ENCODE measurements around the gene BHMT2. TPM values are rescaled to one million over a fixed set of nuclear protein-coding genes. Genes with fewer than 3 reads are reported as not detected.
A peak's percentile ranks its signal among the peaks of the same experiment; 100 is the strongest.

BHMT2 gene
- total RNA-seq, 2 experiments from 2014 or later = not detected

- CTCF ChIA-PET = interaction anchor here (0.5 to 4.5 kb wide), 4 partner anchors 13 to 103 kb away, joined by 3 to 23 read pairs (median 6); no protein-coding TSS in a partner anchor
- DNase-seq = no peak
- H3K4me1 Mint-ChIP-seq (ENCODE audit: low read depth) = no peaks in the 10 kb centered on the region
- H3K9me3 Mint-ChIP-seq = no peaks in the 10 kb centered on the region
- H3K27me3 Mint-ChIP-seq = no peaks in the 10 kb centered on the region
- TF ChIP-seq, protein P1, sequence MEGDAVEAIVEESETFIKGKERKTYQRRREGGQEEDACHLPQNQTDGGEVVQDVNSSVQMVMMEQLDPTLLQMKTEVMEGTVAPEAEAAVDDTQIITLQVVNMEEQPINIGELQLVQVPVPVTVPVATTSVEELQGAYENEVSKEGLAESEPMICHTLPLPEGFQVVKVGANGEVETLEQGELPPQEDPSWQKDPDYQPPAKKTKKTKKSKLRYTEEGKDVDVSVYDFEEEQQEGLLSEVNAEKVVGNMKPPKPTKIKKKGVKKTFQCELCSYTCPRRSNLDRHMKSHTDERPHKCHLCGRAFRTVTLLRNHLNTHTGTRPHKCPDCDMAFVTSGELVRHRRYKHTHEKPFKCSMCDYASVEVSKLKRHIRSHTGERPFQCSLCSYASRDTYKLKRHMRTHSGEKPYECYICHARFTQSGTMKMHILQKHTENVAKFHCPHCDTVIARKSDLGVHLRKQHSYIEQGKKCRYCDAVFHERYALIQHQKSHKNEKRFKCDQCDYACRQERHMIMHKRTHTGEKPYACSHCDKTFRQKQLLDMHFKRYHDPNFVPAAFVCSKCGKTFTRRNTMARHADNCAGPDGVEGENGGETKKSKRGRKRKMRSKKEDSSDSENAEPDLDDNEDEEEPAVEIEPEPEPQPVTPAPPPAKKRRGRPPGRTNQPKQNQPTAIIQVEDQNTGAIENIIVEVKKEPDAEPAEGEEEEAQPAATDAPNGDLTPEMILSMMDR (IDR thresholded peaks at IDR 0.05) = no peak
- no peaks in the 10 kb centered on the region for H3K36me3 Mint-ChIP-seq (ENCODE audit: low read depth)
- H3K27ac Mint-ChIP-seq = no peak overlapping the region
- H3K4me3 Mint-ChIP-seq = no peak overlapping the region
- intact Hi-C loops (cut with micrococcal nuclease) = no loop called here
- no peak for ATAC-seq
- POLR2A ChIA-PET = no interaction called here
These were observed 49.9 kb downstream of the BHMT2 start for GRCh38 chr5:79119486-79119885.

GRCh38 chr5:79120221-79120620 lies 50.7 kb downstream of the BHMT2 start:
- ChIA-PET CTCF (interaction anchor here (0.5 to 2.0 kb wide), 3 partner anchors 12 to 104 kb away, joined by 3 to 8 read pairs (median 3); no protein-coding TSS in a partner anchor), POLR2A (no interaction called here)
- no peaks in the 10 kb centered on the region for H3K9me3 Mint-ChIP-seq
- peak; percentile 14 for DNase-seq
- no peak for ATAC-seq
- intact Hi-C loops (cut with micrococcal nuclease) = no loop called here
- H3K36me3 Mint-ChIP-seq (ENCODE audit: low read depth) = no peaks in the 10 kb centered on the region
- H3K4me1 Mint-ChIP-seq (ENCODE audit: low read depth) = no peaks in the 10 kb centered on the region
- no peaks in the 10 kb centered on the region for H3K27me3 Mint-ChIP-seq
- H3K4me3 Mint-ChIP-seq = no peak overlapping the region
- H3K27ac Mint-ChIP-seq = no peak overlapping the region
- TF ChIP-seq, protein P1 (IDR thresholded peaks at IDR 0.05) = no peak

GRCh38 chr5:79122973-79123372 lies 53.4 kb downstream of the BHMT2 start:
- DNase-seq (no peak), ATAC-seq (no peak)
- H3K9me3 Mint-ChIP-seq = no peaks in the 10 kb centered on the region
- TF ChIP-seq, protein P1 (IDR thresholded peaks at IDR 0.05) = no peak
- H3K4me3 Mint-ChIP-seq = no peak overlapping the region
- no peaks in the 10 kb centered on the region for H3K4me1 Mint-ChIP-seq (ENCODE audit: low read depth)
- POLR2A ChIA-PET = no interaction called here
- intact Hi-C loops (cut with micrococcal nuclease) = no loop called here
- no peaks in the 10 kb centered on the region for H3K27me3 Mint-ChIP-seq
- H3K27ac Mint-ChIP-seq = no peak overlapping the region
- CTCF ChIA-PET = interaction anchor here (1.0 to 1.9 kb wide), 3 partner anchors 10 to 98 kb away, joined by 3 to 14 read pairs (median 4); no protein-coding TSS in a partner anchor
- no peaks in the 10 kb centered on the region for H3K36me3 Mint-ChIP-seq (ENCODE audit: low read depth)

DNA sequence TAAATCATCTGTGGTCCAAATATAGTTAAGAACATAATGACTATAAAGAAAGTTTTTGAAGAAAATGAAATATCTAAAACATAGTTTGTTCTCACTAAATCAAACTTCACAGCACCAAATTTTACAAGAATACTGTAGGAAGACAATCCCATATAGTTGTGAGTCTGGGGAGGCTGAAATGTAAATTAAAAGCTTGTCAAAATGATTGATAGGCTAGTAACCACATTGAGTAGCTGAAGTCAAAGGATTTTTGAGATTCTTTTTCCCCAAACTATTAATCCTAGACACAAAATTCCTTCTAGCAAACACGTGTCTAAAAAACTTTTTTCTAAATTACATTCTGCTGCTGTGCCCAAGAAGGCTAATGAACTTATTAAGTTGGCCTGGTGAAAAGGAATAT lies 55.0 kb downstream of the BHMT2 start:
- no peaks in the 10 kb centered on the region for H3K9me3 Mint-ChIP-seq
- no peak overlapping the region for H3K4me3 Mint-ChIP-seq
- ATAC-seq = no peak
- CTCF ChIA-PET = interaction anchor here (1.0 to 12.4 kb wide), 2 partner anchors 9 to 102 kb away, joined by 5 to 384 read pairs; no protein-coding TSS in a partner anchor
- TF ChIP-seq, protein P1 (IDR thresholded peaks at IDR 0.05) = no peak
- H3K27ac Mint-ChIP-seq = no peak overlapping the region
- H3K27me3 Mint-ChIP-seq = no peaks in the 10 kb centered on the region
- H3K4me1 Mint-ChIP-seq (ENCODE audit: low read depth) = no peaks in the 10 kb centered on the region
- intact Hi-C loops (cut with micrococcal nuclease) = no loop called here
- H3K36me3 Mint-ChIP-seq (ENCODE audit: low read depth) = no peaks in the 10 kb centered on the region
- no peak for DNase-seq
- POLR2A ChIA-PET = no interaction called here

DNA sequence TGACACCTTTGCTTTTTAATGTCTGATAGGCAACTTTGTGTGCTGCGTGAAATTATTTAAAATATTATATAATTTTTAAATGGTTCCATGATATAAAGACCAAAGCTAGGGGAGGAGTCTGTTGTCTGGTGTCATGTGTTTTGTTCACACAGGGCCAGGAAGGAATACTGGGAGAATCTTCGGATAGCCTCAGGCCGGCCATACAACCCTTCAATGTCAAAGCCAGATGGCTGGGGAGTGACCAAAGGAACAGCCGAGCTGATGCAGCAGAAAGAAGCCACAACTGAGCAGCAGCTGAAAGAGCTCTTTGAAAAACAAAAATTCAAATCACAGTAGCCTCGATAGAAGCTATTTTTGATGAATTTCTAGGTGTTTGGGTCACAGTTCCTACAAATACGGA lies 61.2 kb downstream of the BHMT2 start:
- ChIA-PET POLR2A (interaction anchor here (0.5 kb wide), 1 partner anchor 1324 kb away, joined by 3 read pairs; no protein-coding TSS in a partner anchor), CTCF (interaction anchor here (3.4 to 12.4 kb wide), 2 partner anchors 108 to 332 kb away, joined by 69 to 384 read pairs; no protein-coding TSS in a partner anchor)
- Mint-ChIP-seq H3K4me3 (no peak overlapping the region), H3K9me3 (no peaks in the 10 kb centered on the region), H3K27me3 (peaks cover 3% of the 10 kb centered on the region), H3K36me3 (ENCODE audit: low read depth) (no peaks in the 10 kb centered on the region), H3K4me1 (ENCODE audit: low read depth) (peaks cover 20% of the 10 kb centered on the region), H3K27ac (no peak overlapping the region)
- ATAC-seq (no peak), DNase-seq (no peak)
- intact Hi-C loops (cut with micrococcal nuclease) = no loop called here
- TF ChIP-seq, protein P1 (IDR thresholded peaks at IDR 0.05) = no peak

All from activated CD8-positive, alpha-beta T cell treated with anti-CD3 and anti-CD28 coated beads for 36 hours (primary cell).